GM13977 (cell line): ENCODE results near the gene DNALI1.

Experiments
- DNase-seq: peaks from one replicate; pipeline ENCODE4 v3.0.0; 2012; ENCODE audit warnings: low spot score
- in situ Hi-C: fragments of 300-500 bp; cut with MboI; formaldehyde crosslinking; loops from one replicate; pipeline ENCODE4 v1.12.0; 2022; ENCODE audit warnings: low sequenced_read_pairs, low pct_unique_long_range_greater_than_20kb, mixed read lengths, inconsistent platforms; ENCODE audit not compliant: unreplicated experiment
- TF ChIP-seq, protein P1 (sequence below): IDR thresholded peaks from 2 replicates; pipeline ENCODE4 v1.5.1; 2012; ENCODE audit warnings: mild to moderate bottlenecking, control low read depth; ENCODE audit not compliant: insufficient read depth; ENCODE audit errors: extremely low read depth, missing control alignments

DNALI1 gene

DNA sequence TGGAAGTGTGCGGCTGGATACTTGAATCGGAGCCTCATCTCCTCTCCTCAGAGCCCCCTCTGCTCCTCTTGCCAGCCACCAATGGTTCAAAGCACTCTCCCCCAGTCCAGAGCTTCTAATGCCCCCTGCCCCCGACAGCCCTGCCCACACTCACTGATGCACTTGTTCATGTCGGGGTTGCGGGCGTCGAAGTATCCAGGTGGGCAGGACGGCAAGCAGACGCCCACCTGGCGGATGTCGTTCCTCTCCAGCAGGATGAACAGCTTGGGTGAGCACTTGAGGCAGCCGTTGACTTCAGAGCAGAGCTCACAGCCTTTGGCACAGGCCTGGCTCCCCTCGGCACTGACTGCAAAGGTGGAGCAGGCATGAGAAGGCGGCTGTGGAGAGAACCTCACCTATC, 59.6 kb downstream of the DNALI1 start:
- DNase-seq, result no peak
- TF ChIP-seq, protein P1, sequence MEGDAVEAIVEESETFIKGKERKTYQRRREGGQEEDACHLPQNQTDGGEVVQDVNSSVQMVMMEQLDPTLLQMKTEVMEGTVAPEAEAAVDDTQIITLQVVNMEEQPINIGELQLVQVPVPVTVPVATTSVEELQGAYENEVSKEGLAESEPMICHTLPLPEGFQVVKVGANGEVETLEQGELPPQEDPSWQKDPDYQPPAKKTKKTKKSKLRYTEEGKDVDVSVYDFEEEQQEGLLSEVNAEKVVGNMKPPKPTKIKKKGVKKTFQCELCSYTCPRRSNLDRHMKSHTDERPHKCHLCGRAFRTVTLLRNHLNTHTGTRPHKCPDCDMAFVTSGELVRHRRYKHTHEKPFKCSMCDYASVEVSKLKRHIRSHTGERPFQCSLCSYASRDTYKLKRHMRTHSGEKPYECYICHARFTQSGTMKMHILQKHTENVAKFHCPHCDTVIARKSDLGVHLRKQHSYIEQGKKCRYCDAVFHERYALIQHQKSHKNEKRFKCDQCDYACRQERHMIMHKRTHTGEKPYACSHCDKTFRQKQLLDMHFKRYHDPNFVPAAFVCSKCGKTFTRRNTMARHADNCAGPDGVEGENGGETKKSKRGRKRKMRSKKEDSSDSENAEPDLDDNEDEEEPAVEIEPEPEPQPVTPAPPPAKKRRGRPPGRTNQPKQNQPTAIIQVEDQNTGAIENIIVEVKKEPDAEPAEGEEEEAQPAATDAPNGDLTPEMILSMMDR, result no peak
- in situ Hi-C loops, result no loop called here
